Lung (tissue), 12 donors: Measurements from ENCODE around the gene NAV1. TPM values are rescaled to one million over a fixed set of nuclear protein-coding genes. Genes with fewer than 3 reads are reported as not detected.

Source experiments
- ATAC-seq: fragments of 200-7000 bp; cut with Tn5 transposase; one replicate; pipeline ENCODE4 v1.9.1; 2020; ENCODE audit warnings: moderate number of reproducible peaks; ENCODE audit not compliant: insufficient read depth, low FRiP score
- DNase-seq, 3 donors: peaks; one replicate each; pipeline ENCODE4 v3.0.0-alpha.2; 2013 to 2017
- H3K27ac ChIP-seq, 2 donors: one replicate each; pipeline ENCODE4 v1.5.1; 2013; ENCODE audit warnings: mild to moderate bottlenecking in 2 of 2, moderate library complexity in 2 of 2, control low read depth in 1 of 2, inconsistent platforms in 1 of 2, low read depth in 1 of 2, low read length in 1 of 2
- H3K27me3 ChIP-seq, 3 donors: one replicate each; pipeline ENCODE4 v1.5.1; 2013; ENCODE audit warnings: low read length in 2 of 3; ENCODE audit not compliant: control insufficient read depth in 3 of 3, insufficient read depth in 3 of 3
- H3K36me3 ChIP-seq, 4 donors: one replicate each; pipeline ENCODE4 v1.5.1; 2013; ENCODE audit warnings: low read length in 4 of 4, mild to moderate bottlenecking in 1 of 4, moderate library complexity in 1 of 4; ENCODE audit not compliant: control insufficient read depth in 4 of 4, insufficient read depth in 4 of 4
- H3K4me1 ChIP-seq, 5 donors: one replicate each; pipeline ENCODE4 v1.5.1; 2013; ENCODE audit warnings: low read length in 5 of 5, mild to moderate bottlenecking in 2 of 5, moderate library complexity in 1 of 5; ENCODE audit not compliant: control insufficient read depth in 5 of 5, insufficient read depth in 5 of 5
- H3K4me3 ChIP-seq: one replicate; pipeline ENCODE4 v1.5.1; 2013; ENCODE audit warnings: mild to moderate bottlenecking, control low read depth, moderate library complexity
- H3K9ac ChIP-seq, 2 donors: one replicate each; pipeline ENCODE4 v1.5.1; 2013; ENCODE audit warnings: low read length in 2 of 2, control low read depth in 1 of 2; ENCODE audit not compliant: insufficient read depth in 1 of 2
- H3K9me3 ChIP-seq, 4 donors: one replicate each; pipeline ENCODE4 v1.5.1; 2013; ENCODE audit warnings: low read length in 3 of 4, mild to moderate bottlenecking in 1 of 4, moderate library complexity in 1 of 4; ENCODE audit not compliant: control insufficient read depth in 4 of 4, insufficient read depth in 3 of 4
- WGBS, 2 donors: extraction: QIAGEN DNeasy Blood & Tissue Kit; methylation state at CpG; one replicate each; pipeline ENCODE4 v1.1.7; 2013; 5-methylcytosine and 5-hydroxymethylcytosine counted together
- polyA plus RNA-seq, 2 donors: library from polyadenylated mRNA; stranded (reverse); fragments of 200-250 nt; gene quantifications; one replicate each; pipeline ENCODE4 v1.2.1, GENCODE V29; 2013
- total RNA-seq, 2 donors: library from RNA; depleted of rRNA in 1 of 2; stranded (reverse); fragments of >200 nt in 1 of 2; gene quantifications; one replicate each; pipeline ENCODE4 v1.2.1, GENCODE V29; 2014 to 2021
- TF ChIP-seq, protein P1 (sequence below): IDR thresholded peaks from 2 replicates; pipeline ENCODE4 v1.5.1; 2012; ENCODE audit warnings: mild to moderate bottlenecking; ENCODE audit errors: control extremely low read depth, extremely low read depth
- donor health status: control.
- donor health status: control.
- donor health status: Bipolar disorder and iron deficiency.
- donor health status: healthy.
- donor health status: DM: yes; HTN: yes; CAD: no.

NAV1 gene
- total and polyA plus RNA-seq, 4 donors = 6.5 to 38.6 (median 17.9) TPM

- no peaks in the 10 kb centered on the region for H3K36me3 ChIP-seq
- WGBS, 2 donors = 60 to 62% methylated on average over 3 of the region's 3 CpGs
- H3K4me3 ChIP-seq = no peak overlapping the region
- ATAC-seq (no peak), DNase-seq (no peak)
- no peak overlapping the region for H3K9ac ChIP-seq
- peaks cover 0 to 23% (median 14%) of the 10 kb centered on the region in 5 donors for H3K4me1 ChIP-seq
- H3K27me3 ChIP-seq = no peaks in the 10 kb centered on the region
- no peak overlapping the region for H3K27ac ChIP-seq
- no peaks in the 10 kb centered on the region for H3K9me3 ChIP-seq
- TF ChIP-seq, protein P1, sequence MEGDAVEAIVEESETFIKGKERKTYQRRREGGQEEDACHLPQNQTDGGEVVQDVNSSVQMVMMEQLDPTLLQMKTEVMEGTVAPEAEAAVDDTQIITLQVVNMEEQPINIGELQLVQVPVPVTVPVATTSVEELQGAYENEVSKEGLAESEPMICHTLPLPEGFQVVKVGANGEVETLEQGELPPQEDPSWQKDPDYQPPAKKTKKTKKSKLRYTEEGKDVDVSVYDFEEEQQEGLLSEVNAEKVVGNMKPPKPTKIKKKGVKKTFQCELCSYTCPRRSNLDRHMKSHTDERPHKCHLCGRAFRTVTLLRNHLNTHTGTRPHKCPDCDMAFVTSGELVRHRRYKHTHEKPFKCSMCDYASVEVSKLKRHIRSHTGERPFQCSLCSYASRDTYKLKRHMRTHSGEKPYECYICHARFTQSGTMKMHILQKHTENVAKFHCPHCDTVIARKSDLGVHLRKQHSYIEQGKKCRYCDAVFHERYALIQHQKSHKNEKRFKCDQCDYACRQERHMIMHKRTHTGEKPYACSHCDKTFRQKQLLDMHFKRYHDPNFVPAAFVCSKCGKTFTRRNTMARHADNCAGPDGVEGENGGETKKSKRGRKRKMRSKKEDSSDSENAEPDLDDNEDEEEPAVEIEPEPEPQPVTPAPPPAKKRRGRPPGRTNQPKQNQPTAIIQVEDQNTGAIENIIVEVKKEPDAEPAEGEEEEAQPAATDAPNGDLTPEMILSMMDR = no peak
These were observed 46.2 kb downstream of the NAV1 start for GRCh38 chr1:201585093-201585483.

GRCh38 chr1:201585901-201586300 lies 47.0 kb downstream of the NAV1 start:
- no peak overlapping the region for H3K9ac ChIP-seq
- ATAC-seq (no peak), DNase-seq (no peak)
- H3K9me3 ChIP-seq = no peaks in the 10 kb centered on the region
- no peak overlapping the region for H3K4me3 ChIP-seq
- no peak overlapping the region for H3K27ac ChIP-seq
- peaks cover 0 to 1% (median 0%) of the 10 kb centered on the region in 4 donors for H3K36me3 ChIP-seq
- peaks cover 0 to 23% (median 13%) of the 10 kb centered on the region in 5 donors for H3K4me1 ChIP-seq
- 67 to 73% methylated on average over 3 of the region's 3 CpGs for WGBS, 2 donors
- TF ChIP-seq, protein P1 = no peak
- no peaks in the 10 kb centered on the region for H3K27me3 ChIP-seq

GRCh38 chr1:201586806-201587205 lies 47.9 kb downstream of the NAV1 start:
- no peaks in the 10 kb centered on the region for H3K9me3 ChIP-seq
- H3K4me3 ChIP-seq = no peak overlapping the region
- TF ChIP-seq, protein P1 = no peak
- 91 to 95% methylated on average over 5 of the region's 5 CpGs for WGBS, 2 donors
- H3K36me3 ChIP-seq = peaks cover 0 to 3% (median 0%) of the 10 kb centered on the region in 4 donors
- H3K9ac ChIP-seq = no peak overlapping the region
- ATAC-seq (no peak), DNase-seq (no peak)
- H3K27ac ChIP-seq = no peak overlapping the region
- H3K4me1 ChIP-seq = peaks cover 0 to 23% (median 12%) of the 10 kb centered on the region in 5 donors
- no peaks in the 10 kb centered on the region for H3K27me3 ChIP-seq

DNA sequence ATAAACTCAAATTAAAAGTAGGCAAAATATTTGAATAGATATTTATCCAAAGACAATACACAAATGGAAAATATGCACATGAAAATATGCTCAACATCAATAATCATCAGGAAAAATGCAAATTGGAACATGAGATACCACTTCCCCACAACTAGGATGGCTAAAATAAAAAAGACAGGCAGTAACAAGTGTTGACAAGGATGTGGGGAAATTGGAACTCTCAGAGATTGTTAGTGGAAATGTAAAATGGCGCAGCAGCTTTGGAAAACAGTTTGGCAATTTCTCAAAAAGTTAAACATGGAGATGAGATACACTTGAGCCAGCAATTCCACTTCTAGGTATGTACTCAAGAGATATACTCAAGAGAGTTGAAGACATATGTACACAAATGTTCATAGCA lies 48.8 kb downstream of the NAV1 start:
- no peaks in the 10 kb centered on the region for H3K9me3 ChIP-seq
- 86 to 90% methylated on average over 1 of the region's 1 CpG for WGBS, 2 donors
- peaks cover 0 to 15% (median 14%) of the 10 kb centered on the region in 5 donors for H3K4me1 ChIP-seq
- no peaks in the 10 kb centered on the region for H3K27me3 ChIP-seq
- H3K4me3 ChIP-seq = no peak overlapping the region
- H3K27ac ChIP-seq = no peak overlapping the region
- H3K36me3 ChIP-seq = peaks cover 0 to 3% (median 0%) of the 10 kb centered on the region in 4 donors
- DNase-seq (no peak), ATAC-seq (no peak)
- H3K9ac ChIP-seq = no peak overlapping the region
- TF ChIP-seq, protein P1 = no peak
